Activated CD4-positive, alpha-beta T cell treated with anti-CD3 and anti-CD28 coated beads, Interleukin-2, amount 50 U/mL, for 1 hour (primary cell): ENCODE data around the gene TRAK1.

ENCODE experiments used
- DNase-seq: peaks from one replicate; pipeline ENCODE4 v3.0.0-alpha.2; 2020

Gene TRAK1

DNA sequence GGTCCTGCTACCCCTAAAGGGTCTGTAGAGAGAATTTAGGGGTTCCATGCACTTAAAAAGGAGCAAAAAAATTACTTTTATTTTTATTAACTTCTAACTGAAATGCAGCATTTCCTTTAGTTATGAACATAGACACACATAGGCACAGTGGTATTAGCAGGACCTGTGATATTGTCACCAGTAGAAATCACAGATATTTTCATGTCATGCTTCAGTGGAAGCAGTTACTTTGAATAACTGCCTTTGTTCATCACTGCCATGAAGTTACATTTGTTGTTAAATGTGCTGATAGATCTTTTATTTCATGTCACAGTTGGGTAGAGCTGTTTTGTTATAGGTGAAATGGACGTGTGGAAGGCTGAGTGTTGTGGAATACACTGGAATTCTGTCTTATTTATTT, 37.4 kb downstream of the TRAK1 start:
- no peak for DNase-seq

DNA sequence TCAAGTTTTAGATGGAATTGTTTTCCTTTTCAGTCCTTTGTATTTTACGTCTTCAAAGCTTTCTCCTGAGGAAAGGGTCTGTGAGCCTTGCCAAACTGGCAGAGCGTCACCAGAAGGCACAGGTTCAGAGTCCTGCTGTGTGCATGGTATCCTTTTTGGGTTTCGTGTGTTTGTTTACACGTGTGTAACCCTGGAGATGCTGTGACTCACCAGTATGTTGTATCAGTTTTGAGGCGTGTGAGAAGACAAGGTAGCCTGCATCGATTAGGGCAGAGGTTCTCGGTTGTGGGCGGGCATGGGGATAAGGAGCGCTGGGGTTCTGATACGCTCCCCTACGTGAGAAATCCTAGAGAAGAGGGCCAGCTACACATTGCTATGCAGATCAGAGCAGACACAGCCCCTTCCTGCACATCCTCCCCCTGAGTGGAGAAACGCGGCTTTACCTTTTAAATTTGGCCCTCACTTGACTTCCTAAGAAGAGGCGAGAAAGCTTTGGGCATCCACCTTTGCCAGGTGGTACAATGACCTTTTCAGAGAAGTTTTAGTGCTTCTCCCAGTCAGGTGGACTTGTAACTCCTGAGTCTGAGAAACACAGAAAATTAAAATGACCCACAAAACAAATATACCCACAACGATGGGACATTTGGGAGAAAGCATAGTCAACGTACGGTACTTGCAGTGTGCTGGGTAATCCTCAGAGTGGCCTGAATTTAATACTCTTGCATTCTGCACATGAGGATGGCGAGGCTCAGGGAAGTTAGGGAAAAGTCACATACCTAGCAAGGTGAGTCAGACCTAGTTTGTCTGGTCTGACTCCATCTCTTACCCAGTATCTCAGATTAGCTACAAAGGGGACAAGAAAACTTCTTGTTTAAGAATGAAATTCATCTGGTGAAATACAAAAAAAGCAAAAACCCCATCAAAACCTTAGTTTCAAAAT, 38.1 kb downstream of the TRAK1 start:
- DNase-seq = no peak

DNA sequence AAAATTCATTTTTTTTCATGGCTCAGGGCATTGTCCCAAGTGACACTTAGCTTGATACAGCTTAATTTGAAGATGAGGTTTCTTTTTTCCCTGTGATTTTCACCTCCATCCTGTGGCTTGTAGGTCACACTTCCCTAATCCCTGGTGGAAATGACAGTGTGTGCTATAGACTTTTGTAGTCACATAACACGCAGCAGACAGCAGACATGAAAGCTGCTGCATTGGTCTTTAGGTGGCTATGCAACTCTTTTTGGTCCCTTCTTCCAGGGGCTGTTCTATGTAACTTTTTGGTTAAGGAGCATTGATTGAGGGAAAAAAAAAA, 38.8 kb downstream of the TRAK1 start:
- no peak for DNase-seq

DNA sequence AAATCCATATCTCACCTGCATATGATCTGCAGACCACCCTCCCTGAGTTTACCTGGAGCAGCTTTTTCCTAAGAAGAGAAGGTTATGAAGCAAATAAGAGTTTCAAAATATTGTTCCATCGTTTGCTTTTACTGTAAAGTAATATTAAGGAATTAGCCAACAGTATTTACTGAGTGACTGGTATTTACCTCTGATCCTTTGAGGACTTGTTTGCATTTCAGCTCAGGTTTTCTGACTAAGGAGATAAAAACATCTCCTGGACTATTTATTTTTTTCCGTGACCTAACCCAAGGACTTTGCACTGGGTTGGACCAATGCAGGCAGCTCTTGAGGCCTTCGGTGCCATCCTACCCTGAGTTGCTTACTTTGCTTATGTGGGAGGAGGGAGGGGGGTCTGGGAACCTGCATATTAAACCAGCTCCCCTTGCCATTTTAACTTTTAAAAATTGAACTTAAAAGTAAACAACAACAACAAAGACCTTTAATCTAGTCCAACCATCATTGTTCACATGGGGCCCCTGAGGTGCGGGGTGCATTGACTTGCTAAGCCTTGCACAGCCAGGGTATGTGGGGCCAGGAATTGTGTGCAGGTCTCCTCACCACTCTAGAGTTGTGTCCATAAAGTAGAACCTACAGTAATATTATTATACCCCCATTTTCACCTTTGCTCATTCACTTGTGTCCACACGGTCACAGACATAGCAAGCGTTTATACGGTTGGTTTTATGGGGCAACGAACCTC, 39.3 kb downstream of the TRAK1 start:
- DNase-seq = no peak

DNA sequence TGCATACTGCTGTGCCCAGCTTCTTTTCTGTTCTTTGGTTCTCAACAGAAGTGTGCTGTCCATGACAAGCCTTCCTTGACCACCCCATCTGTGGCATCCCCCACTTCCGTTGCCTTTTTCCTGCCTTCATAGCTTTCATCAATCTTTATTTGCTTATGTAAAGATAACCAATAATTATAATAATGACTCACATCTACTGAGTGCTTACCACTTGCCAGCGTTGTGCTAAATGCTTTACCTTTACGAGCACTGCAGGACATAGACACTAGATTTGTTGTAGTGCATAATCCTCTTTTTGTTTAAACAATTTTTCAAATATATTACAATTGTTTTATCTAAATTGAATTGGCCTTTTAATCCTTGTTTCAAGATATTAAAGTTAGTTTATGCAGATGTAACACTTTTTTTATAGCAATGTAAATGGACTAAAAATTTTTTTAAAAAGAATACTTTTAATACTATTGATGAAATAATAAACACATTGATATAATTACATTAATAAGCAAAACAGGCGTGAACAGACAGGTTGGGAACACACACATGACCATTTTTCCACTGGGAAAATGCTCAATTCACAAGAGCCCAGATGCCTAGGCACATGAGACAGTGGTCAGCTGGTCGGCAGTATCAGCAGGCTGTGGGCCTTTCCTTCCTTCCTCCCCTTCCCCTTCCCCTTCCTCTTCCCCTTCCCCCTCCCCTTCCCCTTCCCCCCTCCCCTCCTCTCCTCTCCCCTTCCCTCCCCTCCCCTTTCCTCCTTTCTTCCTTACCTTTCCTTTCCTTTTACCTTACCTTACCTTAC, 42.5 kb downstream of the TRAK1 start:
- DNase-seq = no peak

DNA sequence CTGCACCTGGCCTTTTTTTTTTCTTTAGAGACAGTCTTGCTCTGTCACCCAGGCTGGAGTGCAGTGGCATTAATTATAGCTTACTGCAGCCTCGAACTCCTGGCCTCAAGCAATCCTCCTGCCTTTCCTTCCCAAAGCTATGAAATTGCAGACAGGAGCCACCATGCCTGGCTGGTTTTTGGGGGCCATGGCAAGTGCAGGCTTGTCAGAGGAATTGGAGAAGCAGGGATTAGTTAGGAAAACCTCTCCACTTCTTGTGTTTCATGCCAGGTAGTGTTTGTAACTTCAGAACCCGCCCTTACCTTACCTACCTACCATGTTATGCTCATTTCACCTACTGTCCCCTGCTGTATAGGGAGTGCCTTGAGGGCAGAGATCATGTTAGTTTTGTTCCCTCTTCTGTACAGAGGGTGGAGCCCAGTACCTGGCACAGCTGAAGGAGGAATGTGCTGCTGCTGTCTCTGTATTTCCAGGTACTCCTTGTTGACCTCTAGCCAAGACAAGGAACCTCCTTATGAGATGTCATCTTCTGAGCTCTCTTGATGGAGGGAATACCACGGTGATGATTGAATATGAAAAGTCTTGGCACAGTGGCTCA, 43.8 kb downstream of the TRAK1 start:
- no peak for DNase-seq

DNA sequence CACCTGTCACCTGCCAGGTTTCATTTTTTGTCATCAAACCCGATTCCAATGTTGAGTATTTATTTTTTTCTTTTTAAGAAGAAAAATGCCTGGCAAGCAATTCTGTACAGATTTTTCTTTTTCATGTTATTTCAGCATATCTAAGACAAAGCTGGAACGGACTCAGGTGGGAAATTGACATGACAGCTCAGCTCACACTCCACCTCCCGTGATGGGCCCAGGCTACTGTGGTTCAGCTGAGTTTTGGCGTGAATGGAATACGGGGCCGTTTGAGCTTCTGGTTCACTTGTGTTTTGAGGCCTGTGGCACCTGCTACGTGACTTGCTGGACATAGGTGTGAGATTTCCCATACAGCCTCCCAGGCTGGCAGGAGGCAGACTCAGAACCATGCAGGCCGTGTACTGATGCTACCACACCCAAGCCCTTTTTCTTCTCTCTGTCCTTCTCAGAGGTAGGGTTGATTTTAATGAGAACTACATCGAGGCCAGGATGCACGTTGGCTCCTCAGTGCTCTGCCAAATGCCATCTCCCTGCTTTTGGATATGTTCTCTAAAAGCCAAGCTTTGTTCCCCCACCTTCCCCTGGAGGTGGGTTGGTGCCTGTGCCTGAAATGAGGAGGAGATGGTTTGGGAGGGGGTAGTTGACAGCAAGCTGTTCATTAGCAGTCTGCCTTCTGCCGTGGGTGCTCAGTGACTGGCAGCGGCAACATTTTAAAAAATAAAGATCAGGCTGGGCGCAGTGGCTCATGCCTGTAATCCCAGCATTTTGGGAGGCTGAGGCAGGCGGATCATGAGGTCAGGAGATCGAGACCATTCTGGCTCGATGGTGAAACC, 48.7 kb downstream of the TRAK1 start:
- DNase-seq = no peak

DNA sequence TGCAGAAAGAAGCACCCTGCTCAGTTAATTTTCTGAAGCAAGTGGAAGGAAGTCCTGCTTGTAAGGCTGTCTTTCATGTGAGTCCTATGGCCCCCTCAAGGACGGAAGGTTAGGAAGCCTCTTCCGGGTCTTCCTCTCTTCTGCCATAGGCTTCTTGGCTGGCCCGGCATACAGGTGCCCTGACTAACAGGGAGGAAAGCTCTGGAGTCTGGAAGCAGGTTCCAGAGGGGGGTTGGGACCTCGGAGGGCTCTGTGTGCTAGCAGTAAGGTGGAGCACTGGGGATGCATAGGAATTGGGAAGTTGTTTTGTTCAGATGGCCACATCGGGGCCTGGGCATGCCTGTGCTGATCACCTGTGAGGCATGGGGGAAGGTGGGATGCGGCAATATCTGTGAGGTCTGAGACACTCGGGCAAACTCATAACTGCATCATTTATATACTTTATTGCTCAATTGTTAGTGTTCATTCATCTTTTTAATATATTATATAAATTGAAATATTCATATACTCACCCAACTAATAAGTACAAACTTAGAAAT, 49.6 kb downstream of the TRAK1 start:
- no peak for DNase-seq

DNA sequence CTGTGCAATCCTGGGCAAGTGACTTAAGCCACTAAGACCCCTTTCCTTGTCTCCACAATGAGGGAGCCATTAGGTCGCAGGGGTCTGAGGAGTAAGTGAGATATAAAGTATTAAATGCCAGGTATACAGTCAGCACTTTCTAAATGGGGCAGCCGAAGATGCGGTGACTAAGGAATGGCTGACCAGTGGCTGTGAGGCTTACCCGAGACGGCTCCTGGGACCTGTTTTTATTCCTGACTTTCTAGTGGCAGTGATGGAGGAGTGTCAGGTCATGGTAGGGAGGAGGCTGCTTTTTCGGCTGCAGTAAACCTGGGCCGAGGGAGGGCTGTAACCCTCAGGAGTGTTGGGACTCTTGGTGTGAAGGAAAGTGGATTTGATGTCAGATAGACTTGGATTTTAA, 52.3 kb downstream of the TRAK1 start:
- no peak for DNase-seq

DNA sequence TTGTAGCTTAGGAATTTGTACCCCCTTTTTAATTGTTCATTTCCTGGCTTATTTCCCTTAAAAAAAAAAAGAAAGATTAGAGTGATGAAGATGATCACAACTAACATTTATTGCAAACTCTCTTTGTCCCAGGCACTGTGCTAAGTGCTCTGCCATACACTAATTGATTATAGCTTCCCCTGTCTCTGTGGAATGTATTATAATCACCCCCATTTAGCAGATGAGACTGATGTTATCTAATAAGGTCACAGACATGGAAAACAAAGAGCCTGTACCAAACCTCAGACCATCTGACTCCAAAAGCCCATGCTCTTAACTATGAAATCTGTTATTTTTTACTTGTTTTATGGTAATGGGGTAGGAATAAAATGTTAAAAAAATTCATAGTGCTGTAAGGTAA, 53.1 kb downstream of the TRAK1 start:
- no peak for DNase-seq

DNA sequence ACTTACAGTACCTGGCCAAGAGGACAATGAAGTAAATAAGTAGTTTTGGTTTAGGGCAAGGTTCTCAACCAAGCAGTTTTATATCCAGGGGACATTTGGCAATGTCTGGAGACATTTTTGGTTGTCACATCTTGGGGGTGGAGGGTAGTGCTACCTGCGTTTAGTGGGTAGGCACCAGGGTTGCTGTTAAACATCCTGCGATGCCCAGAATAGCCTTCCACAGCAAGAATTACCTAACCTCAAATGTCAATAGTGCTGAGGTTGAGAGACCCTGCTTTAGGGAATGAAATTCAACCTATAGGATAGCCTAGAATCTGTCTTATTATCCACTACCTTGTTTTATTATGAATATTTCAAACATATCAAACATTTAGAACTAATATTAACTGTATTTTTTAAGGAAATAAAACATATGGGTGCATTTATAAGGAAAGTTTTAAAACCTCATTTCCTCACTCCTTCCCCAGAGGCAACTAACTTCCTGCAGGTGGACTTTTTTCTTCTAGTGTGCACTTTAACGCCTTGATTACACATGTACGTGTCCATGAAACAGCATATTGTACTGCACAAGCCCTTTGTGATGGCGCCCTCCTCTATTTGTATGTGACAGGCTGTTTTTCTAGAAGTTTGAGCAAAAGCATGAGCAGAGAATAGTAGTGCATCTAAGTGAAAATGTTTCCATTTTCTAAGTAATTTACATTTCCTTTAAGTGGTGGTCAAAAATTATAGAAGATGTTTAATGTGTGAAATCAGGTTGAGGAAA, 57.1 kb downstream of the TRAK1 start:
- DNase-seq = no peak

DNA sequence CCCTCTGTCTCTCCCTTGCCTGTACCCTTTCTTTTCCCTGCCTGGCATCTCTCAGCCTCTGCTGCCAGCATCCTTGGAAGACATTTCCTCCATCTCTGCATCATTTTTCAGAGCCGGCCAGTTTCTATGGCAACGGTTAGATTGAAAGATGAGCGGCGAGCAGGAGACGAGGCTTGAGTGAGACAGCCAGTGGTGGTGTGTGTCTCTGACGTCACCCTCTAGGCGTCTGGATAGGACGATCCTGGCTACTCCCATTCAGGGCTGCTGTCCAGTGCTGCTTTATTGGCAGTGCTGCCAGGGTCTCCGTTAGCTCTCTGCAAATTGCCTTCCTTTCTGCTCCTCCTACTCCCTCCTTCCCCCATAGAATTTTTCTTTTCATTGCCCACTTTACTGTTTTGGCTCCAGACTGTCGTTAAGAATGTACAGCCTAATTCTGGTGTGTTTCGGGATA, 57.9 kb downstream of the TRAK1 start:
- DNase-seq = no peak

DNA sequence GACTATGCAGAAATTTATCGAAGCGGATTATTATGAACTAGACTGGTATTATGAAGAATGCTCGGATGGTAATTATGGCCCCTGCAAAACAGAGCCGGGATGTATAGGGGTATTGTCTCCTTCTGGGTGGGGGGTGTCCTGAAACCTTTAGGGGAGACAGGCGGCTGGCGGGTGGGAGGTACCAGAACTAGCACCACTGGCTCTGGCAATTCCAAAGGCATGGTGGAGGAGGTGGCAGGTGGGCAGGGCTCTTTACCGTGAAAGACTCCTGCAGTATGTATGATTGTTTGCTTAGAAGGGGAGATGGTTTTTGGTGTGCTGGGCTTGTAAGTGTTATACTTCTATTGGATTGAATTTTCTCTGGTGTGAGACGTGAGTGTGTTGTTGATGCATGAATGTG, 58.4 kb downstream of the TRAK1 start:
- DNase-seq = no peak

DNA sequence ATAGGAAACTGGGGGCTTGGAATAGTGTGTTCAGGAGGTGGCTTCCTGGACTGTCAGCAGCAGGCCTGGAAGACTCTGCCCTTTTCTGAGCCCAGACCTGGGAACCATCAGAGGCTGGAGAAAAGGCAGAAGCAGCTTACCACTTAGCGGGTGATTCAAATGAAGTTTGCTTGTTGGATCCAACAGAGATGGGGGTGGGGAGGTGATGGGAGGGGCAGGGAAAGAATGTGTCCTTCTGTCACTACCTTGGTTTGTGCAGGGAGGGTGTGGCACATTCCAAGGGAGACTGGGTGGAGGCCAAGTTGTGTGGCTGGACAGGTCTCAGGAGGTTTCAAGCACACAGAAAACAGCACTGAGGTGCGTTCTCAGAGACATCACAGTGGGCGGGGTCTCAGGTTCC, 58.8 kb downstream of the TRAK1 start:
- DNase-seq = no peak

DNA sequence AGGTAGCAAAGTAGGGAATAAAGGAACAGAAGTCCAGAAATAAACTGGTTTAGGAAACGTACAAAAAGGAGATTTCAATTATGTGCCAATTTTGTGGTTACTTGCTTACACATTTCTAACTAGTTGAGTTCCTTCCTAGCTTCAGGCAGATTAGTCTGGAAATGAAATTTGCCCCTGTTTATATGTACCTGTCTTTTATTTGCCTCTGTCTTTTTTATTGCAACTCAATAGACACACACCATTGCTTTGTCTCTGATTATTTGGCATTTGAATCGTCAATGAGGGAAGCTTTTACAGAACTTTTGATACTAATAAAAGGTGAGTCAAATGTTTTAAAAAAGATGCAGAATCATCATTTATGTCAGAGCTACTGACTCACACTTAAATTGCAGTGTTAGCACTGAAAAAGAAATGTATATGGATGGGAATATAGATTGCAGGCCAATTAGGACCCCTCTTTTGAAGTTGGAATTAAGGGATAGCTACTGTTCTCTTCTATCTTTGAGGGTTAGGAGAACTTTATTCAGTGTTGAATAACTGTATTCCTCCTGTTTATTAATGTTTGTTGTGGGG, 60.5 kb downstream of the TRAK1 start:
- no peak for DNase-seq

DNA sequence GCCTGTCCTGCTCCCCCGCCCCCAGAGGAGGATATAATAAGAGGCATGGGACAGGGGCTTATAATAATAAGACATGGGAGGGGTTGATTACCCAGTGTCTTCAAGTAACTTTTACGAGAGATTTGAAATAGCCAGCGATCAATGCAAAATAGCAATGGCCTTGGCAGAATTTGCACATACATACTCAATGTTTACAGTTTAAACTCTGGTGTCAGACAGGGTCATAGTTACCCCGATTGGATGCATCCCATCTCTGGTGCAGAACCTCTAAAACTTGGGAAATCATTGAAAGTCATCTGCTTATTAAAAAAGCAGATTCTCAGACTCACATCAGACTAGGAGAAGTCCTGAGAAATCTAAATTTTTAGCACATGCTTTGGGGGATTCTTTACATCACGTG, 61.0 kb downstream of the TRAK1 start:
- DNase-seq = no peak

DNA sequence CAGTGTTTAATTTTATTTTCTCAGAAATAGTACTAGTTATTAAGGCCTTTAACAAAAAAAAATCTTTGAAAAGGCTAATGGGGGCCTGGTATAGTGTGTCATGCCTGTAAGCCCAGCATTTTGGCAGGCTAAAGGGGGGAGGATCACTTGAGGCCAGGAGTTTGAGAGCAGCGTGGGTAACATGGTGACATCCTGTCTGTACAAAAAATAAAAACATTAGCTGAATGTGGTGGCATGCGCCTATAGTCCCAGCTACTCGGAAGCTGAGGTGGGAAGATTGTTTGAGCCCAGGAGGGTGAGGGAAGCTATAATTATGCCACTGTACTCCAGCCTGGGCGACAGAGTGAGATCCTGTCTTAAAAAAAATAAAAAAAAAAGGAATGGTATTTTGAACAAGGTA, 61.9 kb downstream of the TRAK1 start:
- DNase-seq = no peak

DNA sequence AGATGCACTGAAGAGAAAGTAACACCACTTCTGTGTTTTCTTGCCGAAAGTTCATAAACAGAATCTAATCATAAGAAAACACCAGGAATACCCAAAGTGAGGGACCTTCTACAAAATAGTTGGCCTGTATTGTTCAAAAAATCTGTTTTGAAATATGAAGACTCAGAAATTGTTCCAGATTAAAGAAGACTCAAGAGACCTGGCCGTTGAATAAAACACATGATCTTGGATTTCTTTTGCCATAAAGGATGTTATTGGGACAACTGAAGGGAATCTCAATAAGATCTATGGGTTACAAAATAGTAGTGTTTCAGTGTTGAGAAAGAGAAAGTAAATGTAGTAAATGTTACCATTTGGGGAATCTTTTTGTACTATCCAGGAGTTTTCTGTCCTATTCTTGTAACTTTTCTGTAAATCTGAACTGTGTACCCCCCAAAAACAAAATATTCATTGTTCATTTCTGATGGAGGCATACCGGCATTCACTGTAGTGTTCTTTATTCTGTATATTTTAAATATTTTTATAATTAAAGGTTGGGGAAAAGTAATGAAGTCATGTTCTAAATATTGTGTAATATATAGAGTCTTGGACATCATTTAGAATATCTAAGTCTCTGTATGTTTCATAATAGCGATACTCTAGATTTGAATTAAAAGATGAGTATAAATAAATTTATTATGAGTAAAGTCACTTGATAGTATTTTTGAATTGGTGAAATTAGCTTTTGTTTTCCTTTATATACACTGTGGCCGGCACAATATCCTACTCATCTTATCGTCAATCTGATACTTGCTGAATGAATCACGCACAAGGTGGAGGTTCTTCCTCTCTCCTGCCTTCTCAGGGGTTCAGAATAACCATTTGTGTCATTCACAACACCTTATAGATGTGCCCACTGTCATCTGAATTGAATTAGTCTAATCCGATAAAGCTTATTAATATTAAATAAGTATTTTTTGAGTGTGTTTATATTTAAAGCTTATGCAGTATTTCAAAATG, 66.7 kb downstream of the TRAK1 start:
- no peak for DNase-seq

DNA sequence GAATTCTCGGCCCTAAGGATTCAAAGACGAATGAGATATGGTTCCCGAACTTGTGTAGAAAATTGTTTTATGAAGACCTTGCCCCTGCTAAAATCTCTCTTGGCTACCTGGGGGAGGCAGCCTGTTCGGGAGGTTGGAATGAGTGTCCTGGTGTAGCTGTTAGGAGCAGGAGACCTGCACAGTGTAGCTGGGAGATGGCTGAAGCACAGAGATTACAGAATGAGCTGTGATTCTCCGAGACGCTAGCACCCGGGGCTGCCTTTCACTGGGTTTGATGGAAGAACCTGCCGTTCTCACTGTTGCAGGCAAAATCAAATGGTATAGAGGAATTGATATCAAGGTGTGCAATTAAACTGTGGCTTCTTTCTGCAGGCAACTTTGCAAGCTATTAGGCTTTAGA, 68.0 kb downstream of the TRAK1 start:
- DNase-seq = no peak
